GM08714 (cell line): ENCODE measurements around the gene C18orf54.

Experiments used
- H3K4me3 ChIP-seq: fragments of 200-500 bp; sonication (Bioruptor generic); 2 replicates; pipeline ENCODE4 v1.5.1; 2014; ENCODE audit warnings: mild to moderate bottlenecking, low read length, inconsistent platforms
- ZNF274 ChIP-seq: IDR thresholded peaks from 2 replicates; pipeline ENCODE4 v1.6.1; 2012; ENCODE audit warnings: mild to moderate bottlenecking, low read depth, low read length

The C18orf54 gene

DNA sequence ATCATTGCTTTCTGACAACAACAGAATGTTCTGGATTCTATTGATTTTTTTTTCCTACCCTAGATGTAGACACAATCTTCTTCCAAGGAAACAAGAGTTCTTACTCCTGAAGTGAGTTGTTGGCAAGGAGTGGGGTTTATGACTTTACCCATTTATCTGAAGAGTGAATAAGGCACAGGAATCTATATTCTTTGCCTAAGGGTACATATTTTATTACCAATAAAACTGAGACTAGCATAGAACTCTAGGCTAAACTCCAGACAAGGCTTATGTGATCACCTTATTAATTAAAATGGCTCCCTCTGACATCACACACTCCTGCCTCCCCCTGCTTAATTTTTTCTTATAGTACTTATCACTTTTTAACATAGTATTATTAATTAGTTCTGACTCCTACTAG lies 47.6 kb downstream of the C18orf54 start:
- TF ChIP-seq ZNF274: no peak
- no peak overlapping the region for H3K4me3 ChIP-seq

DNA sequence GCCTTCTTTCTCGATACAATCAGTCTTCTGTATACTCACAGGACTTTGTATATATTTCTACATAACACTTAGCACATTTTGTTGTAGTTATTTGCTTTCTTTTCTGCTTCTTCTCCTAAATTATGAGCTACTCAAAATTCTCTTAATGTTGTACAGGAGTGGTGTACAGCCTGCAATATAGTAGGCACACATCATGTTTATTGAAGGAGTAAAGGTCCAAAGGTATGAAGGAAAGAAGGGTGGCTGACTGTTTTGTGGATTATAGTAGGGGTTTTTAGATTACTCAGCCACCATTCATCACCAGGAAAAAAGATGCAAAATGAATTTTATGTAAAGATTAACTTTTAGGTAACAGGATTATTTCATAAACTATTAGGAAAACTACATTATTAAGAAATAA lies 54.1 kb downstream of the C18orf54 start:
- H3K4me3 ChIP-seq: no peak overlapping the region
- no peak for TF ChIP-seq ZNF274

DNA sequence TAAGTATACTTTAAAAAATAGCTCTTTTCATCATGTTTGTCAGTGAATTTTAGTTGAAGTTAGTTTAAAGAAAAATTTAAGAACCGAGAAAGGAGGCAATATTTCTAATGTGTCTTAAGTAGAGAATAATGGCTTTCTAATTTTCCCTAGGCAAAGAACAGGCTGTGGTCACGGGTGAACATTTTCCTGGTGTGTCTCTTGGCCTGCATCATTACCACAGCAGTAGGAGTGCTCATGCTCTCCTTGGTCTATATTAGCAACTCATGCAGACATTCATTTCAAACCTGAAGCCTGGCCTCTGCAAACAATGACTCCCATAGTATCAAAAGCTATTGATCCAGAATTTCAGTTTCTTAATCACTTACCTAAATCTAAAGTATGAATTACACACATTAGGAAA lies 57.4 kb downstream of the C18orf54 start:
- no peak for TF ChIP-seq ZNF274

DNA sequence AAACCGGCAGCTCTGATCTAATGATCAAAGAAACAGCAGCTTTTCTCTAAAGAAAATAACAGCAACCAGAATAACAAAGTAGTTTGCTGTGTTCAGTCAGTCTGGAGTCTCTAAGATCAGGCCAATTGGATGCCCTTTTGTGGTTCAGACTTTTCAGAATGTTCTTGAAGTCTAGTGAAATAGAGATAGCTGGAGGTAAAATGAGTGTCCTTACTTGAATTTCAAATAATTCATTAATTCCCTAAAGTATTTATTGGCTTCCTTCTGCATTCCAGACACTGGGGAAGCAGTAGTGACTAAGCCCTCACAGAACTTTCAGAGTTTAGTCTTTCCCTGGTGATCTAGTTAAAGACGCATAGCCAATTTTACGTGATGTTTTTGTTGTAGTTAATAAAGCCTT lies 58.7 kb downstream of the C18orf54 start:
- H3K4me3 ChIP-seq: no peak overlapping the region
- no peak for TF ChIP-seq ZNF274

More for the DNA sequence above, 57.4 kb downstream of the C18orf54 start:
- no peak overlapping the region for H3K4me3 ChIP-seq

DNA sequence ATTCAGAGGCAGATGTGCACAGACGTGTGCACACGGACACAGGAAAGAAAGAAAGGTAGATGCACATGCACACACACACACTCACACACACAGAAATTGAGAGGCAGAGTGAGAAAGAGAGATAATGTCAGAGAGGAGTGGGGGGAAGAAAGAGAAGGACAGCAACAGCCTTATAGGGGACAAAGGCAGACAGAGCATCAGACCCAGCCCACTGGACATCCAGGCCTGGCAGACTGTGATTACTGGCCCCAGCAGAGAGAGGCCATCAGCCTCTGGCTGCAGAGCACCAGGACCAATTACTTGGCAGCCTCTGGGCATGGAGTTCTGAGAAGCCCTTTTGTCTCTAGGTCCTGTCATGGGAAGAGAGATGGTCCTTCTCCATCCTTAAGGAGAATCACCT lies 66.1 kb downstream of the C18orf54 start:
- no peak for TF ChIP-seq ZNF274

DNA sequence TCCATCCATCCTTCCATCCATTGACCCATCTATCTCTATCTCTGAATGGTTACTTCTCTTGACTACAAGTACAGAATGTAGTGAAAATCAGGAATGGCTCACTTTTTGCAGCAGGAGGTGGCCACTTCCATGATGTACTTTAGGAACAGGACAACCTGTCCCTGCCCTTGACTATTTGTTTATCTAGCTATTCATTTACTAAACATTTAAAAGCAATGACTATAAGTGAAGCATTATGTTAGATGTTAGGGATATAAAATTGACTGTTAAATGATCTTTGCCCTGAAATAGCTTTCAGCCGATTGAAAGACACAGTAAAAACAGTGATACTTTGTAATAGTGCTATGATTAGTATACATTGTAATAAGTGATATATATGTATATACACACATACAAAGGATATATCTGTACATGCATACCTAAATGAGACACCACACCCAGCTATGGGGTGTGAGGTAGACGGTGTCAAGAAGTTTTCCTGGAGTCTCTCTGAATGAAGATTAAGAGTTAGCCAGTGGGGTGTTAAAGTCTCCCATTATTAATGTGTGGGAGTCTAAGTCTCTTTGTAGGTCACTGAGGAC lies 68.5 kb downstream of the C18orf54 start:
- no peak for TF ChIP-seq ZNF274
- no peak overlapping the region for H3K4me3 ChIP-seq

More for the DNA sequence above, 66.1 kb downstream of the C18orf54 start:
- no peak overlapping the region for H3K4me3 ChIP-seq
